Esophagus (tissue), 2 donors: ENCODE data around the gene ACSF3. TPM values are rescaled to one million over a fixed set of nuclear protein-coding genes. Genes with fewer than 3 reads are reported as not detected.
A peak's percentile ranks its signal among the peaks of the same experiment; 100 is the strongest.

ENCODE experiments used
- H3K27ac ChIP-seq, 2 donors: one replicate each; pipeline ENCODE4 v1.5.1; 2013; ENCODE audit warnings: low read depth in 2 of 2, mild to moderate bottlenecking in 2 of 2, inconsistent platforms in 1 of 2, low read length in 1 of 2, moderate library complexity in 1 of 2
- H3K27me3 ChIP-seq, 2 donors: one replicate each; pipeline ENCODE4 v1.6.1; 2013; ENCODE audit warnings: low read length in 2 of 2, control low read depth in 1 of 2, mild to moderate bottlenecking in 1 of 2; ENCODE audit not compliant: insufficient read depth in 2 of 2, control insufficient read depth in 1 of 2
- H3K36me3 ChIP-seq, 2 donors: one replicate each; pipeline ENCODE4 v1.6.1; 2013; ENCODE audit warnings: low read length in 1 of 2; ENCODE audit not compliant: control insufficient read depth in 2 of 2, insufficient read depth in 2 of 2
- H3K4me1 ChIP-seq, 2 donors: one replicate each; pipeline ENCODE4 v1.6.1; 2013; ENCODE audit warnings: low read length in 1 of 2; ENCODE audit not compliant: control insufficient read depth in 2 of 2, insufficient read depth in 2 of 2
- H3K4me3 ChIP-seq, 2 donors: one replicate each; pipeline ENCODE4 v1.5.1; 2013; ENCODE audit warnings: low read length in 2 of 2, mild to moderate bottlenecking in 2 of 2, low read depth in 1 of 2, moderate library complexity in 1 of 2
- H3K9me3 ChIP-seq, 2 donors: one replicate each; pipeline ENCODE4 v1.6.1; 2013; ENCODE audit warnings: mild to moderate bottlenecking in 2 of 2, low read depth in 1 of 2, low read length in 1 of 2, moderate library complexity in 1 of 2; ENCODE audit not compliant: control insufficient read depth in 2 of 2, insufficient read depth in 1 of 2
- WGBS, 2 donors: extraction: QIAGEN DNeasy Blood & Tissue Kit; methylation state at CpG; one replicate each; pipeline ENCODE4 v1.1.7; 2013; 5-methylcytosine and 5-hydroxymethylcytosine counted together
- polyA plus RNA-seq, 2 donors: library from polyadenylated mRNA; stranded (reverse); fragments of 200-250 nt; gene quantifications; one replicate each; pipeline ENCODE4 v1.2.3, GENCODE V29; 2013
- donor health status: healthy with polysubstance abuse.
- donor health status: Bipolar disorder and iron deficiency.

Gene ACSF3
- 10 to 100 TPM; 14.1 to 22.3 TPM for polyA plus RNA-seq

DNA sequence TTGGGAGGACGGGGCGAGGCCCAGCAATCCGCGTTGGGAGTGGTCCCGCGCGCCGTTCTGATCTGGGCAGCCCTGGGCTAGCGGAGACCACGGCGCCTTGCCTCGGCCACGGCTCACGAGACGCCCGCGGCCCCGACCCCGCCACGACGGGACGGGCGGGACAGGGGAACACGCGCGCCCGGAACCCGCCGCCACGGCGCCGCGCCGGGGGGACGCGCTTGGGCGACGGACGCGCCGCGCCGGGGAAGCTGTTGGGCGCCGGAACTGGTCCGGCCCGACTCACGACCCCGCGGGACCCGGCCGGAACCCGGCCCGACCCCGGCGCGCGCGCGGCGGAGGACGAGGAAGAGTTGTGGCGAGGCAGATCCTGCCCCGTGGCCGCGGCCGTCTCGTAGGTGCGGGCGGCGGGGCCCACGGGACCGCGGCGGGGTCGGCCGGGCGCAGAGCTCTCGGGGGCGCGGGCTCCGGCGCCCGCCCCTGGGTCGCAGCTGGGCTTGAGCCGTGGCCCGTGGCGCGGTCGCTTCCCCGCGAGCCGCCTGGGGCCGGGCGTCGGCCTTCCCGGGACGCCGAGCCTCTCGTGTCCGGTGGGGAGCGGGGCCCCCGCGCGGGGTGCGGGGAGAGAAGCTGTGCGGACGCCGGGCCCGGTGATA, at the start of gene ACSF3:
Gene ACSF3 (plus strand): TSS at position 251 of the 650 bp plus-strand sequence. CDS start 6,830 bp downstream, outside the sequence.
- 0 to 2% methylated on average over 65 to 110 of the region's 110 CpGs for WGBS, 2 donors
- Histone ChIP-seq H3K4me1 (peaks cover 6 to 15% of the 10 kb centered on the region in 2 donors), H3K36me3 (no peaks in the 10 kb centered on the region), H3K27ac (peak within 1 kb of the TSS; percentile 50 to 62), H3K4me3 (peak within 1 kb of the TSS; percentile 71 to 93), H3K27me3 (peaks cover 0 to 4% of the 10 kb centered on the region in 2 donors), H3K9me3 (no peaks in the 10 kb centered on the region)

DNA sequence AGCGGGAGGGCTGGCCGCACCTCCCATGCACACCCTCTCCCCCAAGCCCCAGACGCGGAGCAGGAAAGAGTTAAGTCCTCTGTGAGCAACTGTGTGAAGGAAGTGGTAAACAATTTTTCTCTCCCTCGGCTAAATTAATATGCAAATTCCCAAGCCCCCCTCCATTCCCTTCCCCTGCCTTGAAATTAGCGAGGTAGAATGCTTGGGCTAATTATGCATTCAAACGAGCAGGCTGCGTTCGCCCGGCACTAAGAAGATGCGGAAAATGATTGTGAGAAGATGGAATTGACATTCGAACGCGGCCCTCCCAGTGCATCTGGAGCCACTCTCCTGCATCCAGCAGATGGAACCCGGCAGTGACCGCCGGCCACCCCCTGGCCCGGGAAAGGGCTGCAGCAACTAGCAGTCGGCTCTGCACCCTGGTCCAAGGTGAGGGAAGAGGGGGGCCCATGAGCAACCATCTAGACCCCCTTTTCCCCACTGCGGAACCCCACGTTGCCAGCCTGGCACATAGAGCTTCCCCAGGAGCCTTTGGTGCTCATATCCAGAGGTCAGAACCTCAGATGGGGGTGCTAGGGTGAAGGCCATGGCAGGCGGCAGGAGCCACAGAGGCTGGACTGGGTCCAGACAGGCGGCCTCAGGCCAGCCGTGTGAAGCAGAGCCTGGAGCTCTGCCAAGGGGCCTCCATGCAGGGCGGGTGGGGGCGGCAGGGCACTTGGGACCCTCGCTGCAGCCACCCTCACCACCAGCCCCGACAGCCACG, 49.1 kb upstream of the ACSF3 start:
- no peak overlapping the region for H3K27ac ChIP-seq
- no peaks in the 10 kb centered on the region for H3K4me1 ChIP-seq
- no peaks in the 10 kb centered on the region for H3K36me3 ChIP-seq
- no peaks in the 10 kb centered on the region for H3K27me3 ChIP-seq
- 49 to 55% methylated on average over 29 of the region's 29 CpGs for WGBS, 2 donors
- H3K4me3 ChIP-seq: no peak overlapping the region
- peaks cover 0 to 2% of the 10 kb centered on the region in 2 donors for H3K9me3 ChIP-seq

DNA sequence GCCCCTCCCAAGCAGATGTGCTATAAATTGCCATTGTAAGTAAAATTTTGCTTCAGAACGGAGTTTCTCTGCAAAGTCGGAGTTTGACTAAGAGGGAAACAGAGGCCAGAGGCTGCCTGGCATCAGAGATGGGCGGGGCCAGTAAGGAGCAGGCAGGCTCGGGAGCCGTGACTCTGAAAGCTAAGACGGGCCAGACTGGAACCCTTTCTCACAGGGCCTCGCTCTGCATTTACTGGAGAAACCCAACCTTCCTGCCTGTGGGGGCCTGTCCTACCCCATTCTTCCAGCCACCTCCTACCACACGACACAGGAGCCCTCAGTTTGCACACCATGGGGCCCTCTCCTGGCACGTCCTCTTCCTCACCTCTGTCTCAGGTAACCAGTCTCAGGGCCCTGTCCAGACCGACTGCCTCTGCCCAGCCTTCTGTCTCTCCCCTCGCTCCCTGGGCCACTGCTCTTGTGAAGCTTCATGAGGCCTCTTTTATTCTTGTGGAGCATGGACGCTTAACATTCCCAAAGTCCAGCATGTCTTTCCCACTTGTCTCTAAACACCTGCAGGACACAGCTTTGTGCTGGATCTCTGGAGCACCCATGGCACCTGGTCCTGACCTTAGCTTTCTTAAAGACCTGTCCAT, 48.4 kb upstream of the ACSF3 start:
- WGBS, 2 donors: 61 to 62% methylated on average over 12 of the region's 12 CpGs
- Histone ChIP-seq H3K36me3 (no peaks in the 10 kb centered on the region), H3K4me3 (no peak overlapping the region), H3K27ac (no peak overlapping the region), H3K27me3 (no peaks in the 10 kb centered on the region), H3K4me1 (no peaks in the 10 kb centered on the region), H3K9me3 (peaks cover 0 to 2% of the 10 kb centered on the region in 2 donors)

DNA sequence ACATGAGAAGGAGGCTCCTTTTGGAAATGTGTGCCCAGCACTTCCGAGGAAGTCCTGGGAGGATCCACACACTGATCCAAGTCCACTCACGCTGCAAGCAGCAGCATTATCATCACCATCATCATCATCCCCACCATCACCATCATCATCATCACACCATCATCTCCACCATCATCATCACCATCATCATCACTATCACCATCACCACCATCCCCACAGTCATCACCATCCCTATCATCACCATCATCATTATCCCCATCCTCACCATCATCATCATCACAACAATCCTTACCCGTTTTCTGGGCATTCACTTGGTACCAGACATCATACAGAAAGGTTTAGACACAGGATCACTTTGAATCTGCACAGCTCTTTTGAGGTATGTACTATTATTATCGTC, 47.8 kb upstream of the ACSF3 start:
- H3K4me3 ChIP-seq: no peak overlapping the region
- 81 to 83% methylated on average over 4 of the region's 4 CpGs for WGBS, 2 donors
- no peaks in the 10 kb centered on the region for H3K36me3 ChIP-seq
- peaks cover 0 to 2% of the 10 kb centered on the region in 2 donors for H3K9me3 ChIP-seq
- no peak overlapping the region for H3K27ac ChIP-seq
- no peaks in the 10 kb centered on the region for H3K27me3 ChIP-seq
- H3K4me1 ChIP-seq: no peaks in the 10 kb centered on the region

DNA sequence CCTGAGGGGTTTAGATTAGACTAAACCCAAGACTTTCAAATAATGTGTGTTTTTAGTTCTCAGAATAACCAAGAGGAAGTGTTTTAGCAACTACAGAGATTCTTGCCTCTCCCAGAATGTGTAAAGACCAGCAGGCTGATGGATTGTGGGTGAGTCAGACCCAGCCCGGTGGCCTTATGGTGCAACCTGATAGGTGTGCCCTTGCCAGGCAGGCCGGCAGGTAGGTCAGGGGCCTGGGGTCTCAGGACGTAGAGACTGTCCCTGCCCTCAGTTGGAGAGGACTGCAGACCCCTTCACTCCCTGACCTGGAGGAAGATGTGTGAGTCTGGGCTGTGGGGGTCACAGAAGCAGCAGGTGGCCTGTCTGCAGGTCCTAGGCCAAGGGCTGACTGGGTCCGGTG, 47.2 kb upstream of the ACSF3 start:
- 80 to 84% methylated on average over 4 of the region's 4 CpGs for WGBS, 2 donors
- Histone ChIP-seq H3K36me3 (no peaks in the 10 kb centered on the region), H3K27me3 (no peaks in the 10 kb centered on the region), H3K27ac (no peak overlapping the region), H3K9me3 (peaks cover 0 to 2% of the 10 kb centered on the region in 2 donors), H3K4me3 (no peak overlapping the region), H3K4me1 (no peaks in the 10 kb centered on the region)

DNA sequence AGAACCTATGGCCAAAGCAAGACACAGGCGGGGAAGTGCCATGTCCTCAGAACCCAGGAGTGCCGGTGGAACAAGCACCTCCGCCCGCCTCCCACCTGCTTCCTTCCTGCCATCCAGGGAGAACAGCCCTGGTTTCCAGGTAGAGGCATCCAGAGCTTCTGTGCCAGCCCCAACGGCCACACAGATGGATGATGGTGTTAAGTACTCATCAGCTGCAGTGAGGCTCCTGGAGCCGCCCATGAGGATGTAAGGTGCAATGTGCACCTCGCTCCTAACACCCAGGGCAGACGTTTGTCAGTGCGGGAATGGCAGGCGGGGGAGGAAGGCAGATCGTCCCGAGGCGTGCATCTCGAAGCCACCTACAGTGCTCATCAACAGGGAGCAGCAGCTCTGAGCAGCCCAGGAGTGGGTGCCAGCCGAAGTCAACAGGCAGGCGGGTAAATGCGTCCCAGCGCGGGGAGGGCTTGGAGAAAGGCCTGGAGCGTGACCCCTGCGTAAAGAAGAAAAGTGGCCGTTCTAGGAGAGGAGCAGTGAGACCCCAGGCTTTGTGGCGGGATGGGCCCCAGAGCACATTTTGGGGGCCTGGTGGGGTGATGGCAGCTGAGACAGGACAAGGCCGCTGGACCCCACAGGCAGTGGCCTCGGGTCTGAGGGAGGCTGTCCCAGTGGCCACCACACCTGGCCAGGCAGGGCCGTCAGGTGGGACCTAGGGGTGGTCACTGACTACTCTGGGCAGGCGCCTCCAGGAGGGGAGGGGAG, 46.1 kb upstream of the ACSF3 start:
- Histone ChIP-seq H3K27me3 (no peaks in the 10 kb centered on the region), H3K4me3 (no peak overlapping the region), H3K4me1 (peaks cover 0 to 10% of the 10 kb centered on the region in 2 donors), H3K27ac (no peak overlapping the region), H3K36me3 (no peaks in the 10 kb centered on the region), H3K9me3 (peaks cover 0 to 2% of the 10 kb centered on the region in 2 donors)
- WGBS, 2 donors: 64 to 65% methylated on average over 26 to 27 of the region's 27 CpGs

DNA sequence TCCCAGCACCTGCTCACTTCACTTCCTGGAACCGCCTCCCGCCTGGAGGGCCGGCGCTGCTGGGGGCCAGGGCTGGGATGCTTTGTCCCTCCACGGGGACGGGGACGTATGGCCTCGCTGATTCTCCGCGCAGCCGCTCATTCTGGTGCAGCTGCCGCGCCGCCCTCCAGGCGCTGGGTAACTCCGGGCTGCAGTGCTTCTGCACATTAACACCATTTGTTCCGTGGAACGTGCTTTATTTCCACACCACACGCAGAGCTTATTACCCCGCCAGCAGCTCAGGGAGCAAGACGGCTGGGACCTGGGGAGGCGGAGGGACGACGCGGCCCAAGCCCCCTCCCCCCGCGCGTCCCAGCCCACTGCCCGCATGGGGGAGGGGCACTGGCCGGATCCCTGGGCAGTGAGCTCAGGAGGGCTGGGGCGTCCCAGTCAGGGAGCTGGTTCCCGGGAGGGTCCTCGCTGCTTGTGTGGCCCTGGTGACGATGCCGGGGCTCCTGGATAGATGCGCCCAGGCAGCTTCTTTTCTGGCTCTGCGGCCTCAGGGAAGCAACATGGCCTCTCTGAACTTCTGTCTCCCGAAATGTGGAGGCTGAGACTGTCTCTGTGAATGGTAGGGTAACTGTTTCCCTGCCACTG, 45.4 kb upstream of the ACSF3 start:
- Histone ChIP-seq H3K36me3 (no peaks in the 10 kb centered on the region), H3K27me3 (no peaks in the 10 kb centered on the region), H3K4me3 (no peak overlapping the region), H3K4me1 (peaks cover 0 to 10% of the 10 kb centered on the region in 2 donors), H3K9me3 (peaks cover 0 to 2% of the 10 kb centered on the region in 2 donors), H3K27ac (no peak overlapping the region)
- WGBS, 2 donors: 24 to 28% methylated on average over 36 to 38 of the region's 38 CpGs

DNA sequence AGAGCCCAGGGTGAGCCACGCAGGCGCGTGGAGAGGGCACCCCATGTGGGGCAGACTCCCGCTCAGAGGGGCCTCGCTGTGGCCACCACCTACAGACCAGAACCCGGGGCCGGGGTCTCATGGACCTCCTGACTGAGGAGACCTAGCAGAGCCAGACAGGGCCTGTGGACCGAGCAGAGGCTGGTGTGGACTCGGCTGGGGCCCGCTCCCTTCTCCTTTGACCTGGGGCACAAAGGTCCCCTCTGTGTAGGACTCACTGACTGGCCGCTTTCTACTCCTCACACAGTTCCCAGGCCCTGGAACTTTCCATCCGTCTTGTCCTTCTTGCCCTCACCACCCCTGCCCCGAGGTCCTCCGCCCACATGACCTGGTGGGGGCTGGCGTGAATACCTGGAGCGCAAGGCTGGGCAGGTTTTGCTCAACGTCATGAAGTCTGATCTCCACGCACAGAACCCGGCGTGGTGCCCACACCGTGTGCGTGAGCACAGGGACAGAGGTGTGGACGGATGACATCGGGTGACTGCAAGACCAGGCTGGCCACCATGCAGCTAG, 44.7 kb upstream of the ACSF3 start:
- no peak overlapping the region for H3K4me3 ChIP-seq
- H3K36me3 ChIP-seq: no peaks in the 10 kb centered on the region
- H3K27me3 ChIP-seq: no peaks in the 10 kb centered on the region
- H3K27ac ChIP-seq: no peak overlapping the region
- H3K4me1 ChIP-seq: peaks cover 0 to 14% of the 10 kb centered on the region in 2 donors
- 78 to 81% methylated on average over 24 of the region's 24 CpGs for WGBS, 2 donors
- H3K9me3 ChIP-seq: peaks cover 0 to 2% of the 10 kb centered on the region in 2 donors
